Sigmoid colon (tissue), 7 donors: Measurements from ENCODE around the gene ARMC2. TPM values are rescaled to one million over a fixed set of nuclear protein-coding genes. Genes with fewer than 3 reads are reported as not detected.
"Not testable (repeated sequence)": the region's sequence is repeated elsewhere in the genome, so short reads cannot be mapped to it uniquely, and the experiment has no call there.

Source experiments
- DNase-seq: peaks from one replicate; pipeline ENCODE4 v3.0.0-alpha.2; 2019
- H3K27ac ChIP-seq, 4 donors: fragments of 200-600 bp; sonication (generic); one replicate each; pipeline ENCODE4 v1.5.1; 2016 to 2019; ENCODE audit warnings: mild to moderate bottlenecking in 1 of 4
- H3K27me3 ChIP-seq, 3 donors: fragments of 200-600 bp; sonication (generic); one replicate each; pipeline ENCODE4 v1.5.1; 2019; ENCODE audit warnings: mild to moderate bottlenecking in 1 of 3
- H3K36me3 ChIP-seq, 4 donors: fragments of 200-600 bp; sonication (generic); one replicate each; pipeline ENCODE4 v1.5.1; 2016 to 2019
- H3K4me1 ChIP-seq, 4 donors: fragments of 200-600 bp; sonication (generic); one replicate each; pipeline ENCODE4 v1.5.1; 2017 to 2019
- H3K4me3 ChIP-seq, 4 donors: fragments of 200-600 bp; sonication (generic); one replicate each; pipeline ENCODE4 v1.5.1; 2017 to 2019; ENCODE audit warnings: mild to moderate bottlenecking in 2 of 4, moderate library complexity in 1 of 4
- H3K9me3 ChIP-seq, 4 donors: fragments of 200-600 bp in 3 of 4; sonication (generic) in 3 of 4; one replicate each; pipeline versions ENCODE4 v1.5.1 to v1.6.1; 2013 to 2019
- EP300 ChIP-seq, 4 donors: sonication (generic); formaldehyde crosslinking; IDR thresholded peaks; one replicate each; pipeline ENCODE4 v1.6.1; 2017; ENCODE audit warnings: antibody characterized with exemption in 4 of 4
- POLR2A ChIP-seq, 2 donors: fragments of 450-650 bp; IDR thresholded peaks; one replicate each; pipeline ENCODE4 v1.6.1; 2016; ENCODE audit warnings: antibody characterized with exemption in 2 of 2, mild to moderate bottlenecking in 2 of 2, moderate library complexity in 2 of 2
- POLR2AphosphoS5 ChIP-seq, 4 donors: sonication (generic); formaldehyde crosslinking; IDR thresholded peaks; one replicate each; pipeline ENCODE4 v1.6.1; 2017; ENCODE audit warnings: antibody characterized with exemption in 4 of 4
- WGBS, 2 donors: extraction: QIAGEN DNeasy Blood & Tissue Kit; methylation state at CpG; one replicate each; pipeline ENCODE4 v1.1.7; 2013; 5-methylcytosine and 5-hydroxymethylcytosine counted together
- intact Hi-C: fragments of 100-400 bp; cut with DNase I; formaldehyde crosslinking; loops from one replicate; pipeline ENCODE4 v1.15.1; 2023
- polyA plus RNA-seq, 3 donors: library from polyadenylated mRNA; stranded (reverse); fragments of 200-250 nt; gene quantifications; one replicate each; pipeline ENCODE4 v1.2.3, GENCODE V29; 2013
- total RNA-seq, 4 donors: library from RNA; depleted of rRNA; stranded (reverse); fragments of >200 nt; gene quantifications; one replicate each; pipeline ENCODE4 v1.1.0, GENCODE V29; 2016
- TF ChIP-seq, protein P1 (sequence below), 4 experiments: fragments of 450-650 bp in 3 of 4; fragments of 200-600 bp in 1 of 4; IDR thresholded peaks; one replicate each; pipeline ENCODE4 v1.5.1; 2016 to 2019; ENCODE audit warnings: antibody characterized with exemption in 4 of 4, mild to moderate bottlenecking in 3 of 4, moderate library complexity in 2 of 4
- donor health status: healthy with polysubstance abuse.
- donor health status: Bipolar disorder and iron deficiency.
- donor health status: healthy.

ARMC2 gene
- total and polyA plus RNA-seq, 7 donors = under 0.01 to 8.6 (median 2.5) TPM

GRCh38 chr6:108968325-108969316 is 120.4 kb downstream of the ARMC2 start:
- TF ChIP-seq EP300 (IDR thresholded peaks at IDR 0.05) (peak in 1 of 4 donors; percentile 26), POLR2AphosphoS5 (IDR thresholded peaks at IDR 0.05) (no peak)
- WGBS, 2 donors = 85% methylated on average over 14 of the region's 14 CpGs

GRCh38 chr6:108969776-108970175 is 121.6 kb downstream of the ARMC2 start:
- no peak for DNase-seq
- no peak for TF ChIP-seq POLR2A (IDR thresholded peaks at IDR 0.05)
- Histone ChIP-seq H3K9me3 (no peaks in the 10 kb centered on the region), H3K36me3 (no peaks in the 10 kb centered on the region), H3K4me3 (no peak overlapping the region), H3K4me1 (no peaks in the 10 kb centered on the region), H3K27me3 (no peaks in the 10 kb centered on the region), H3K27ac (no peak overlapping the region)
- intact Hi-C loops = no loop called here
- WGBS, 2 donors = 90% methylated on average over 2 of the region's 2 CpGs

More at GRCh38 chr6:108968325-108969316, 120.4 kb downstream of the ARMC2 start:
- Histone ChIP-seq H3K27ac (peak overlapping the region in 1 of 4 donors; percentile 20), H3K4me1 (no peaks in the 10 kb centered on the region), H3K4me3 (no peak overlapping the region), H3K9me3 (no peaks in the 10 kb centered on the region), H3K27me3 (no peaks in the 10 kb centered on the region), H3K36me3 (no peaks in the 10 kb centered on the region)
- no peak for DNase-seq
- intact Hi-C loops = no loop called here

GRCh38 chr6:108974201-108974600 is 126.0 kb downstream of the ARMC2 start:
- intact Hi-C loops = no loop called here
- Histone ChIP-seq H3K9me3 (peaks cover 0 to 3% (median 0%) of the 10 kb centered on the region in 4 donors), H3K4me1 (no peaks in the 10 kb centered on the region), H3K27me3 (no peaks in the 10 kb centered on the region), H3K4me3 (no peak overlapping the region), H3K27ac (no peak overlapping the region), H3K36me3 (no peaks in the 10 kb centered on the region)
- DNase-seq = no peak
- TF ChIP-seq EP300 (IDR thresholded peaks at IDR 0.05) (no peak), POLR2A (IDR thresholded peaks at IDR 0.05) (no peak), POLR2AphosphoS5 (IDR thresholded peaks at IDR 0.05) (no peak)
- TF ChIP-seq, protein P1, sequence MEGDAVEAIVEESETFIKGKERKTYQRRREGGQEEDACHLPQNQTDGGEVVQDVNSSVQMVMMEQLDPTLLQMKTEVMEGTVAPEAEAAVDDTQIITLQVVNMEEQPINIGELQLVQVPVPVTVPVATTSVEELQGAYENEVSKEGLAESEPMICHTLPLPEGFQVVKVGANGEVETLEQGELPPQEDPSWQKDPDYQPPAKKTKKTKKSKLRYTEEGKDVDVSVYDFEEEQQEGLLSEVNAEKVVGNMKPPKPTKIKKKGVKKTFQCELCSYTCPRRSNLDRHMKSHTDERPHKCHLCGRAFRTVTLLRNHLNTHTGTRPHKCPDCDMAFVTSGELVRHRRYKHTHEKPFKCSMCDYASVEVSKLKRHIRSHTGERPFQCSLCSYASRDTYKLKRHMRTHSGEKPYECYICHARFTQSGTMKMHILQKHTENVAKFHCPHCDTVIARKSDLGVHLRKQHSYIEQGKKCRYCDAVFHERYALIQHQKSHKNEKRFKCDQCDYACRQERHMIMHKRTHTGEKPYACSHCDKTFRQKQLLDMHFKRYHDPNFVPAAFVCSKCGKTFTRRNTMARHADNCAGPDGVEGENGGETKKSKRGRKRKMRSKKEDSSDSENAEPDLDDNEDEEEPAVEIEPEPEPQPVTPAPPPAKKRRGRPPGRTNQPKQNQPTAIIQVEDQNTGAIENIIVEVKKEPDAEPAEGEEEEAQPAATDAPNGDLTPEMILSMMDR (IDR thresholded peaks at IDR 0.05) = no peak
- 97 to 100% methylated on average over 1 of the region's 1 CpG for WGBS, 2 donors

- H3K9me3 ChIP-seq, DNase-seq, H3K36me3 ChIP-seq, H3K4me3 ChIP-seq, intact Hi-C loops, H3K4me1 ChIP-seq, H3K27ac ChIP-seq, H3K27me3 ChIP-seq: not testable (repeated sequence)
- 100% methylated on average over 1 of the region's 1 CpG for WGBS, 2 donors
Measured at GRCh38 chr6:108978638-108979037, 130.4 kb downstream of the ARMC2 start.

DNA sequence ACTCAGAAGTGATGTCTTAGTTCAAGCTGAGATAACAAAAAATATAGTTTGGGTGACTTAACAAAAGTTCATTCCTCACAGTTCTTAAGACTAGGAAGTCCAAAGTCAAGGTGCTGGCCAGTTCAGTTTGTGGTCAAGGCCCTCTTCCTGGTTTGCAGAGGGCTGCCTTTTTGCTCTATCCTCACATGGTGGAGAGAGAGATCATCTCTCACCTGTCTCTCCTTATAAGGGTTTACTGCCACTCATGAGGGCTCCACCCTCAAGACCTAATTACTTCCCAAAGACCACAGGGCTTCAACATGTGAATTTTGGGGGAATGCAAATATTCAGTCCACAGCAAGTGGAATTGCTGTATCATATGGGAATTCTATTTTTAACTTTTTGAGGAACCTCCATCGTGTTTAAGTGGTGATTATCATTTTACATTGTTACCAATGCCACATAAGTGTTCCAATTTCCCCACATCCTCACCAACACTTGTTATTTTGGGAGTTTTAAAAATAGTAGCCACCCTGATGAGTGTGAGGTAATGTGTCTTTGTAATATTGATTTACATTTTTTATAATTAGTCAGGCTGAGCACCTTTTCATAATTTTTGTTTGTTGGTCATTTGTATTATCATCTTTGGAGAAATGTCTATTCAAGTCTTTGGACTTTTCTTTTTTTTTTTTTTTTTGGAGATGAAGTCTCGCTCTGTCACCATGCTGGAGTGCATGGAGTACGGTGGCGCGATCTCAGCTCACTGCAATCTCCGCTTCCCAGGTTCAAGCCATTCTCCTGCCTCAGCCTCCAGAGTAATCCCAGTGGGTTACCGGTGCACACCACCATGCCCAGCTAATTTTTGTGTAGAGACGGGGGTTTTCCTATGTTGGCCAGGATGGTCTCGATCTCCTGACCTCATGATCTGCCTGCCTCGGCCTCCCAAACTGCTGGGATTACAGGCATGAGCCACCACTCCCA is 134.2 kb downstream of the ARMC2 start:
- H3K27me3 ChIP-seq = no peaks in the 10 kb centered on the region
- TF ChIP-seq EP300 (IDR thresholded peaks at IDR 0.05) (no peak), POLR2AphosphoS5 (IDR thresholded peaks at IDR 0.05) (no peak), POLR2A (IDR thresholded peaks at IDR 0.05) (no peak)
- TF ChIP-seq, protein P1 (IDR thresholded peaks at IDR 0.05) = no peak
- H3K36me3 ChIP-seq = peaks cover 0 to 25% (median 11%) of the 10 kb centered on the region in 4 donors
- intact Hi-C loops = no loop called here
- peaks cover 0 to 3% (median 0%) of the 10 kb centered on the region in 4 donors for H3K9me3 ChIP-seq
- WGBS, 2 donors = 92 to 94% methylated on average over 10 of the region's 10 CpGs
- DNase-seq = no peak
- H3K4me3 ChIP-seq = no peak overlapping the region
- no peak overlapping the region for H3K27ac ChIP-seq
- H3K4me1 ChIP-seq = no peaks in the 10 kb centered on the region
